Activated T-helper 17 cell treated with anti-CD3 and anti-CD28 coated beads, Interleukin-2, amount 50 U/mL, for 72 hours (primary cell): Measurements from ENCODE around the gene FAM181A. TPM values are rescaled to one million over a fixed set of nuclear protein-coding genes. Genes with fewer than 3 reads are reported as not detected.
A peak's percentile ranks its signal among the peaks of the same experiment; 100 is the strongest.

Source experiments
- ATAC-seq: fragments of 150-1000 bp; cut with Tn5 transposase; replicated peaks from 2 replicates; pipeline ENCODE4 v1.10.0; 2021; ENCODE audit warnings: mild to moderate bottlenecking, moderate library complexity
- H3K27ac Mint-ChIP-seq: one replicate; pipeline ENCODE4 v1.8.0; 2022; ENCODE audit warnings: mixed read lengths
- H3K27me3 Mint-ChIP-seq: one replicate; pipeline ENCODE4 v1.8.0; 2022; ENCODE audit warnings: mixed read lengths
- H3K36me3 Mint-ChIP-seq: one replicate; pipeline ENCODE4 v1.8.0; 2022; ENCODE audit warnings: low read depth, mild to moderate bottlenecking, mixed read lengths
- H3K4me1 Mint-ChIP-seq: one replicate; pipeline ENCODE4 v1.8.0; 2022; ENCODE audit warnings: mixed read lengths
- H3K4me3 Mint-ChIP-seq: one replicate; pipeline ENCODE4 v1.8.0; 2022; ENCODE audit warnings: mild to moderate bottlenecking, mixed read lengths
- H3K9me3 Mint-ChIP-seq: one replicate; pipeline ENCODE4 v1.8.0; 2022; ENCODE audit warnings: mixed read lengths
- total RNA-seq, 2 donors: library from RNA; stranded (reverse); gene quantifications; one replicate each; pipeline ENCODE4 v1.2.3, GENCODE V29; 2022

The FAM181A gene
- total RNA-seq, 2 donors from 2014 or later: not detected

DNA sequence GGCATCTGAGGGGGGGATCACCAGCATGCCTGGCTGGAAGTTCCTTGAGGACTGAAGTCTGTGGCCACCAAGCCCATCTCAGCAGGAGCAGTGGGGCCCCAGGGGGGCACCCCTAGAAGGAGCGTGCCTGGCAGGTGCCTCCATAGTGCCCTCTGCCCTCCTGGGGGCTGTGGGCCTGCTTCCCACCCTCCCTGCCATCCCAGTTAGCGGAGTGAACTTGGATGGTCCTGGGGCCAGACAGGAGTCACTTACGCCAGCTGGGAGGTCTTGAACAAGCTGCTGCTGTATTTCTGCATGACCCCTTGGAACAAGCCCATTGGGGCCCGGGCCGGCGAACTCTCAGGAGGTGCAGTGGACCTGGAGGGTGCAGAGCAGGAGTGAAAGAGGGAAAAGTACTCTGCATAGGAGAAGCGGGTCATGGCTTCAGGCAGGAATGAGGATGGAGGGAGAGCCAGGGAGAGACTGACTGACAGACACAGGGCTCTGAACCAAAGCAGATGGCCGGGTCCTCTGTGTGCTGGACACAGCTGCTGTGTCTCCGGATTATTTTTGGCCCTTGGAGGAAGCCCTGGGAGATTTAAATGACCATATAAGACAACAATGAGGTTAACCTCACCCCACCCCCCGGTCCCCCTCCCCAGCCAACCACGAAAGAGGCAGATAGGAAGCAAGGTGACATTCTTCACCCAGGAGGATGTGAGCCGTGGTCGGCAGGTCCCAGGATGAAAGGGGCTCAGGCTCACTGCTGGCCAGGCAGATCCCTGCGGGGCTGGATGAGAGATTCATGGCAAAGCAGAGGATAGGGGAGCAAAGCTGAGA, 29.6 kb downstream of the FAM181A start:
- no peak for ATAC-seq

DNA sequence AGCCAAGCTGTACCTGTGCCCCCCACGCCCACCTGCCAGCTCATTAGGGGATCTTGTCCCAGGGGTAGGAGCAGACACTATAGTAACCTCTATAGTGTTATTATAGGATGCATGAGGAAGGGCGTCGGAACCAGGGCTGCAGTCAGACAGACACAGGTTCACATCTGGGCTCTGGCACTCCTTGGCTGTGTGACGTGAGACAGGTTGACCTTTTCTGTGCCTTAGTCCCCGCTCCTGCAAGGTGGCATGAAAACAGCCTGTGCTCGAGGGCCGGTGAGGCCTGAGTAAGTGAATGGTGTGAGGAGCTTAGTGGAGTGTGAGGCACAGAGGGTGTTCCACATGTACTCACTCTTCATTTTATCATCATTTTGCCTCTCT, 30.2 kb downstream of the FAM181A start:
- Mint-ChIP-seq H3K27ac (peak overlapping the region; percentile 100), H3K36me3 (peaks cover 65% of the 10 kb centered on the region), H3K4me3 (peak overlapping the region; percentile 85), H3K9me3 (no peaks in the 10 kb centered on the region), H3K4me1 (peaks cover 70% of the 10 kb centered on the region), H3K27me3 (no peaks in the 10 kb centered on the region)
- no peak for ATAC-seq

More for the DNA sequence above, 29.6 kb downstream of the FAM181A start:
- no peaks in the 10 kb centered on the region for H3K27me3 Mint-ChIP-seq
- peaks cover 62% of the 10 kb centered on the region for H3K36me3 Mint-ChIP-seq
- H3K9me3 Mint-ChIP-seq: no peaks in the 10 kb centered on the region
- H3K27ac Mint-ChIP-seq: peak overlapping the region; percentile 100
- H3K4me3 Mint-ChIP-seq: peak overlapping the region; percentile 85
- peaks cover 68% of the 10 kb centered on the region for H3K4me1 Mint-ChIP-seq

GRCh38 chr14:93957751-93958566, 30.8 kb downstream of the FAM181A start:
- Mint-ChIP-seq H3K36me3 (peaks cover 62% of the 10 kb centered on the region), H3K4me1 (peaks cover 70% of the 10 kb centered on the region), H3K4me3 (peak overlapping the region; percentile 85), H3K27me3 (no peaks in the 10 kb centered on the region), H3K9me3 (no peaks in the 10 kb centered on the region), H3K27ac (peak overlapping the region; percentile 100)
- no peak for ATAC-seq

DNA sequence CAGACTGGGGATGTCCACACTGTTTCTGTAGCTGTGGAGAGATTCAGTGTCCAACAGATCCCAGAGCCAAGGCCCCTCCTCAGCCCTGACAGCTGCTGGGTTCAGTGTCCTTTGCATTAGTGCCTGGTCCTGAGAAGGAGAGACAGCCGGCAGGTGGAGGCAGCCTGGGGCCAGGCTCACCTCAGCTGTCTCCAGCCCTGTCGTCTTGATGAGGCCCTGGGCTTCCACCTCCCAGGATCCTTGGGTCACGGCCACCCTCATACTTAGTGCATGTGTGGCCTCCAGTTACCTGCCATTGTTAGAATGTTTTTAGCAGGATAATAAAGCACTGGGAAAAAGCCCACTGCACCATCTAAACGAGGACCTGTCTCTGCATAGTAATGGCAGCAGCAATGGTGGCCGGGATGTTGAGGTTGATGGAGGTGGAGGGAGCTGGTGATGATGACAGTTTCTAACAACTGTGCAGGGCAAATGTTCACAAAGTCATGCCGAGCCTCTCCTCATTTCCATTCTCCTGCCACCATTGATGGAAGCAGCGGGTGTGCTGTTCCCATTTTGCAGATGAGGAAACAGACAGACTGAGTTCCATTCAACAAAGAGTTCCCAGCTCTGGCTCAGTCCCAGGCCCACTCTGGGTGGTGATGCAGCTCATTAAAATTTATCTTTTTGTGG, 31.6 kb downstream of the FAM181A start:
- H3K36me3 Mint-ChIP-seq: peaks cover 60% of the 10 kb centered on the region
- peaks cover 77% of the 10 kb centered on the region for H3K4me1 Mint-ChIP-seq
- H3K4me3 Mint-ChIP-seq: peak overlapping the region; percentile 85
- no peaks in the 10 kb centered on the region for H3K9me3 Mint-ChIP-seq
- no peak for ATAC-seq
- H3K27me3 Mint-ChIP-seq: no peaks in the 10 kb centered on the region
- peak overlapping the region; percentile 100 for H3K27ac Mint-ChIP-seq

- peak overlapping the region; percentile 85 for H3K4me3 Mint-ChIP-seq
- H3K27me3 Mint-ChIP-seq: no peaks in the 10 kb centered on the region
- peaks cover 75% of the 10 kb centered on the region for H3K4me1 Mint-ChIP-seq
- H3K27ac Mint-ChIP-seq: peak overlapping the region; percentile 100
- peak; percentile 77 for ATAC-seq
- peaks cover 53% of the 10 kb centered on the region for H3K36me3 Mint-ChIP-seq
- no peaks in the 10 kb centered on the region for H3K9me3 Mint-ChIP-seq
These were observed 32.3 kb downstream of the FAM181A start for GRCh38 chr14:93959239-93960107.

- H3K9me3 Mint-ChIP-seq: no peaks in the 10 kb centered on the region
- peaks cover 75% of the 10 kb centered on the region for H3K4me1 Mint-ChIP-seq
- ATAC-seq: peak; percentile 57
- H3K27me3 Mint-ChIP-seq: no peaks in the 10 kb centered on the region
- H3K4me3 Mint-ChIP-seq: peak overlapping the region; percentile 85
- peak overlapping the region; percentile 100 for H3K27ac Mint-ChIP-seq
- peaks cover 47% of the 10 kb centered on the region for H3K36me3 Mint-ChIP-seq
These were observed 32.9 kb downstream of the FAM181A start for GRCh38 chr14:93960108-93960475.

GRCh38 chr14:93960774-93961438, 33.8 kb downstream of the FAM181A start:
- ATAC-seq: no peak
- Mint-ChIP-seq H3K27ac (peak overlapping the region; percentile 100), H3K27me3 (no peaks in the 10 kb centered on the region), H3K4me1 (peaks cover 78% of the 10 kb centered on the region), H3K4me3 (peak overlapping the region; percentile 85), H3K36me3 (peaks cover 39% of the 10 kb centered on the region), H3K9me3 (no peaks in the 10 kb centered on the region)

GRCh38 chr14:93961620-93962019, 34.5 kb downstream of the FAM181A start:
- H3K9me3 Mint-ChIP-seq: no peaks in the 10 kb centered on the region
- H3K36me3 Mint-ChIP-seq: peaks cover 35% of the 10 kb centered on the region
- peaks cover 73% of the 10 kb centered on the region for H3K4me1 Mint-ChIP-seq
- peak overlapping the region; percentile 85 for H3K4me3 Mint-ChIP-seq
- no peaks in the 10 kb centered on the region for H3K27me3 Mint-ChIP-seq
- ATAC-seq: no peak
- H3K27ac Mint-ChIP-seq: peak overlapping the region; percentile 100

- peak; percentile 35 for ATAC-seq
- H3K4me1 Mint-ChIP-seq: peaks cover 62% of the 10 kb centered on the region
- peaks cover 30% of the 10 kb centered on the region for H3K36me3 Mint-ChIP-seq
- H3K27ac Mint-ChIP-seq: peak overlapping the region; percentile 100
- H3K9me3 Mint-ChIP-seq: no peaks in the 10 kb centered on the region
- peak overlapping the region; percentile 85 for H3K4me3 Mint-ChIP-seq
- H3K27me3 Mint-ChIP-seq: no peaks in the 10 kb centered on the region
These were observed 35.8 kb downstream of the FAM181A start for GRCh38 chr14:93962701-93963601.

DNA sequence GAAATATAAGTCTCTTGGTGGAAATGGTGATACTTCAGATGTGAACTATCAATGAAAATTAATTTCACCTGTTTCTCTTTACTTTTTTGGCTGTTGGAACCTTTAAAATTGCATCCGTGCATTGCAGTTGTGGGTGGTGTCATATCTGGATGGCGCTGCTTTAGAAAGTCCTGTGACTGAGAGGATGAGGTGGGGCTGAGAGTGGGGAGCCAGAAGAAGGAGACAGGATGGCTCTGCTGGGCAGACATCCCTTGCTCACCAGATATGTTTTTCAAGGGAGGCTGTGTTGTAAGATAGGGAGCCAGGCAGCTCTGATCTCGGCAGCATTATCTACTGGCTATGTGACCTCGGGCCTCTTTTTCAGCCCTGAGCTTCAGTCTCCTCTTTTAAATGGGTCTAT, 36.5 kb downstream of the FAM181A start:
- Mint-ChIP-seq H3K4me3 (peak overlapping the region; percentile 85), H3K4me1 (peaks cover 57% of the 10 kb centered on the region), H3K36me3 (peaks cover 28% of the 10 kb centered on the region), H3K27ac (peak overlapping the region; percentile 100), H3K27me3 (no peaks in the 10 kb centered on the region), H3K9me3 (no peaks in the 10 kb centered on the region)
- no peak for ATAC-seq

DNA sequence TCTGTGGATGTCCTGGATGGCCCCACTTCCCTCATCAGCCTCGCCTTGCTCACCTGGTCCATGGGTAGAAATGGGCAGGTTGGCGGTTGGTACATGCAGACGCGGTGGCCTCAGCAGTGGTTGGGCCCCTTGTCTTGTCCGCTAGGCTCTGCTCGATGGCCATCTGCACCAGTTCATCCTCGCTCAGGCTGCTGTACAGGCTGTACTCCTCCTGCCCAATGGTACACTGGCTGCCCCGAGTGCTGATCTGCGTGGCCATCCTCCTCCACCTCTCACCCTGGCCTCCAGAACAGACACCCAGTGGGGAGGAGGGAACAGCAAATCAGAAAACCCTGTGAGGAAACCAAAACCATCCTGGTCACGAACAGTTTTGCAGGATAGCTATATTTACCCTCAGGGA, 37.1 kb downstream of the FAM181A start:
- Mint-ChIP-seq H3K36me3 (peaks cover 22% of the 10 kb centered on the region), H3K4me3 (peak overlapping the region; percentile 85)

GRCh38 chr14:93964820-93965286, 37.7 kb downstream of the FAM181A start:
- peaks cover 17% of the 10 kb centered on the region for H3K36me3 Mint-ChIP-seq
- peaks cover 51% of the 10 kb centered on the region for H3K4me1 Mint-ChIP-seq
- no peak for ATAC-seq
- H3K9me3 Mint-ChIP-seq: no peaks in the 10 kb centered on the region
- H3K4me3 Mint-ChIP-seq: peak overlapping the region; percentile 85
- H3K27ac Mint-ChIP-seq: peak overlapping the region; percentile 100
- no peaks in the 10 kb centered on the region for H3K27me3 Mint-ChIP-seq

More for the DNA sequence above, 37.1 kb downstream of the FAM181A start:
- Mint-ChIP-seq H3K27me3 (no peaks in the 10 kb centered on the region), H3K4me1 (peaks cover 57% of the 10 kb centered on the region), H3K27ac (peak overlapping the region; percentile 100), H3K9me3 (no peaks in the 10 kb centered on the region)
- ATAC-seq: no peak
